Measurements from ENCODE around the gene RTF1. TPM values are rescaled to one million over a fixed set of nuclear protein-coding genes. Genes with fewer than 3 reads are reported as not detected.
A peak's percentile ranks its signal among the peaks of the same experiment; 100 is the strongest.

Gene RTF1
- polyA plus RNA-seq, 1 of the 3 experiments (the other 2 are of a cell fraction) = 27.8 TPM

DNA sequence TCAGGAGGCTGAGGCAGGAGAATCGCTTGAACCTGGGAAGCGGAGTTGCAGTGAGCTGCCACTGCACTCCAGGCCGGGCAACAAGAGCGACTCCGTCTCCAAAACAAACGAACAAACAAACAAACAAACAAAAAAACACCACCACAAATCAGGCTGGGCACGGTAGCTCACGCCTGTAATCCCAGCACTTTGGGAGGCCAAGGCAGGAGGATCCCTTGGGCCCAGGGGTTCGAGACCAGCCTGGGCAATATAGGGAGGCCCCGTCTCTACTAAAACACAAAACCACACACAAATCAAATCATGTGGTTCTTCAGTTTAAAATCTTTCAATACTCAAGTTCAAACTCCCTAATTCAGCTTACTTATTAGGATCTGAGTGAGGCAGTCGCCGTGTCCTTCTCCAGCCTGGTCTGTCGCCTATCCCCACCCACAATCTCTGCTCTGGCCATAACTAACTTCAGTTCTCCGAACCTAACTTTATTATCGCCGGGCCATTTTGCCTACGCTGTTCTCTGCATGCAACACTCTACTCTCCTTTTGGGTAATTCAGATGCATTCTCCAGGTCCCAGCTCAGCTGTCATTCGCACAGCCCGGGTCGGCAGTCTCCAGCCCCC lies 660 bp upstream of the RTF1 start:
- POLR2A ChIA-PET = interaction anchor here (0.5 kb wide), 2 partner anchors 170 to 320 kb away, joined by 3 to 5 read pairs; no protein-coding TSS in a partner anchor
- Histone ChIP-seq H3K9ac (peak overlapping the region; percentile 92), H3K4me2 (peak overlapping the region; percentile 93), H3F3A (replicated peaks; ENCODE audit: insufficient read depth) (peaks cover 12% of the 10 kb centered on the region), H2AFZ (ENCODE audit: low read depth) (peak overlapping the region; percentile 100), H3K79me2 (ENCODE audit: insufficient read depth) (peaks cover 61% of the 10 kb centered on the region), H3K27ac (ENCODE audit: low read depth in 2 of 2, low read length in 1 of 2) (peak overlapping the region; percentile 65 to 77), H3K9me2 (no peaks in the 10 kb centered on the region), H3K4me1 (ENCODE audit: control insufficient read depth in 1 of 2, insufficient read depth in 2 of 2, low read depth in 1 of 2, low read length in 1 of 2) (peaks cover 6 to 14% of the 10 kb centered on the region in 2 experiments; a peak in 3 of 4 replicates), H3K9me3 (no peaks in the 10 kb centered on the region), H3K27me3 (ENCODE audit: insufficient read depth) (no peaks in the 10 kb centered on the region), H4K20me1 (ENCODE audit: insufficient read depth) (peaks cover 38% of the 10 kb centered on the region), H3K4me3 (ENCODE audit: low read depth in 2 of 2, low read length in 1 of 2) (peak overlapping the region; percentile 79 to 100), H3K36me3 (replicated peaks in 1 of 2; ENCODE audit: control insufficient read depth in 1 of 2, insufficient read depth in 2 of 2, low read length in 1 of 2) (no peaks in the 10 kb centered on the region)
- CTCF ChIA-PET = no interaction called here
- no peak for DNase-seq
- 30% methylated on average over 20 of the region's 20 CpGs for WGBS (ENCODE audit: low lambda C conversion rate)
- TF ChIP-seq, protein P1, sequence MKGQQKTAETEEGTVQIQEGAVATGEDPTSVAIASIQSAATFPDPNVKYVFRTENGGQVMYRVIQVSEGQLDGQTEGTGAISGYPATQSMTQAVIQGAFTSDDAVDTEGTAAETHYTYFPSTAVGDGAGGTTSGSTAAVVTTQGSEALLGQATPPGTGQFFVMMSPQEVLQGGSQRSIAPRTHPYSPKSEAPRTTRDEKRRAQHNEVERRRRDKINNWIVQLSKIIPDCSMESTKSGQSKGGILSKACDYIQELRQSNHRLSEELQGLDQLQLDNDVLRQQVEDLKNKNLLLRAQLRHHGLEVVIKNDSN (IDR thresholded peaks at IDR 0.05; ENCODE audit: borderline replicate concordance, low read depth) = no peak
- TF ChIP-seq, protein P2, sequence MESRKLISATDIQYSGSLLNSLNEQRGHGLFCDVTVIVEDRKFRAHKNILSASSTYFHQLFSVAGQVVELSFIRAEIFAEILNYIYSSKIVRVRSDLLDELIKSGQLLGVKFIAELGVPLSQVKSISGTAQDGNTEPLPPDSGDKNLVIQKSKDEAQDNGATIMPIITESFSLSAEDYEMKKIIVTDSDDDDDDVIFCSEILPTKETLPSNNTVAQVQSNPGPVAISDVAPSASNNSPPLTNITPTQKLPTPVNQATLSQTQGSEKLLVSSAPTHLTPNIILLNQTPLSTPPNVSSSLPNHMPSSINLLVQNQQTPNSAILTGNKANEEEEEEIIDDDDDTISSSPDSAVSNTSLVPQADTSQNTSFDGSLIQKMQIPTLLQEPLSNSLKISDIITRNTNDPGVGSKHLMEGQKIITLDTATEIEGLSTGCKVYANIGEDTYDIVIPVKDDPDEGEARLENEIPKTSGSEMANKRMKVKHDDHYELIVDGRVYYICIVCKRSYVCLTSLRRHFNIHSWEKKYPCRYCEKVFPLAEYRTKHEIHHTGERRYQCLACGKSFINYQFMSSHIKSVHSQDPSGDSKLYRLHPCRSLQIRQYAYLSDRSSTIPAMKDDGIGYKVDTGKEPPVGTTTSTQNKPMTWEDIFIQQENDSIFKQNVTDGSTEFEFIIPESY (IDR thresholded peaks at IDR 0.05; ENCODE audit: borderline replicate concordance, low read depth) = no peak
- TF ChIP-seq ELF1 (IDR thresholded peaks at IDR 0.05) (no peak), TAF1 (IDR thresholded peaks at IDR 0.05; ENCODE audit: borderline replicate concordance, low read depth, low read length) (no peak), YY1 (IDR thresholded peaks at IDR 0.05; ENCODE audit: low read depth) (no peak), POLR2AphosphoS5 (IDR thresholded peaks at IDR 0.05; ENCODE audit: low read depth, low read length) (no peak), FOXJ3 (CRISPR knock-in tag; IDR thresholded peaks at IDR 0.05) (no peak), MXI1 (IDR thresholded peaks at IDR 0.05; ENCODE audit: low read depth, low read length) (no peak), RAD21 (IDR thresholded peaks at IDR 0.05; ENCODE audit: low read length) (no peak), EP300 (IDR thresholded peaks at IDR 0.05; ENCODE audit: borderline replicate concordance in 1 of 2, low read depth in 1 of 2, low read length in 1 of 2) (no peak)
- TF ChIP-seq, protein P3, sequence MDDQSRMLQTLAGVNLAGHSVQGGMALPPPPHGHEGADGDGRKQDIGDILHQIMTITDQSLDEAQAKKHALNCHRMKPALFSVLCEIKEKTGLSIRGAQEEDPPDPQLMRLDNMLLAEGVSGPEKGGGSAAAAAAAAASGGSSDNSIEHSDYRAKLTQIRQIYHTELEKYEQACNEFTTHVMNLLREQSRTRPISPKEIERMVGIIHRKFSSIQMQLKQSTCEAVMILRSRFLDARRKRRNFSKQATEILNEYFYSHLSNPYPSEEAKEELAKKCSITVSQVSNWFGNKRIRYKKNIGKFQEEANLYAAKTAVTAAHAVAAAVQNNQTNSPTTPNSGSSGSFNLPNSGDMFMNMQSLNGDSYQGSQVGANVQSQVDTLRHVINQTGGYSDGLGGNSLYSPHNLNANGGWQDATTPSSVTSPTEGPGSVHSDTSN (IDR thresholded peaks at IDR 0.05) = no peak
- TF ChIP-seq, protein P4, sequence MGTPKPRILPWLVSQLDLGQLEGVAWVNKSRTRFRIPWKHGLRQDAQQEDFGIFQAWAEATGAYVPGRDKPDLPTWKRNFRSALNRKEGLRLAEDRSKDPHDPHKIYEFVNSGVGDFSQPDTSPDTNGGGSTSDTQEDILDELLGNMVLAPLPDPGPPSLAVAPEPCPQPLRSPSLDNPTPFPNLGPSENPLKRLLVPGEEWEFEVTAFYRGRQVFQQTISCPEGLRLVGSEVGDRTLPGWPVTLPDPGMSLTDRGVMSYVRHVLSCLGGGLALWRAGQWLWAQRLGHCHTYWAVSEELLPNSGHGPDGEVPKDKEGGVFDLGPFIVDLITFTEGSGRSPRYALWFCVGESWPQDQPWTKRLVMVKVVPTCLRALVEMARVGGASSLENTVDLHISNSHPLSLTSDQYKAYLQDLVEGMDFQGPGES (IDR thresholded peaks at IDR 0.05; ENCODE audit: low read depth, low read length) = no peak
